SU-DHL-6 (cell line): ENCODE measurements around the gene C9orf78.

Source experiments
- CTCF ChIP-seq: fragments of 200-600 bp; sonication (generic); IDR thresholded peaks from one replicate; pipeline ENCODE4 v1.5.1; 2017; ENCODE audit warnings: antibody characterized with exemption, mild to moderate bottlenecking, low read length, moderate library complexity; ENCODE audit not compliant: insufficient read depth, poor library complexity, severe bottlenecking
- EZH2phosphoT487 ChIP-seq: fragments of 200-600 bp; sonication (generic), shearing (Covaris generic); conservative IDR thresholded peaks from 2 replicates; pipeline ENCODE4 v1.6.1; 2018; ENCODE audit warnings: mild to moderate bottlenecking, antibody characterized with exemption, low read length, moderate library complexity, mixed read lengths

- TF ChIP-seq CTCF = no peak
- no peak for TF ChIP-seq EZH2phosphoT487
Observed at GRCh38 chr9:129803676-129804060, 31.4 kb downstream of the C9orf78 start.
